ENCODE data around the gene SSBP3.

DNA sequence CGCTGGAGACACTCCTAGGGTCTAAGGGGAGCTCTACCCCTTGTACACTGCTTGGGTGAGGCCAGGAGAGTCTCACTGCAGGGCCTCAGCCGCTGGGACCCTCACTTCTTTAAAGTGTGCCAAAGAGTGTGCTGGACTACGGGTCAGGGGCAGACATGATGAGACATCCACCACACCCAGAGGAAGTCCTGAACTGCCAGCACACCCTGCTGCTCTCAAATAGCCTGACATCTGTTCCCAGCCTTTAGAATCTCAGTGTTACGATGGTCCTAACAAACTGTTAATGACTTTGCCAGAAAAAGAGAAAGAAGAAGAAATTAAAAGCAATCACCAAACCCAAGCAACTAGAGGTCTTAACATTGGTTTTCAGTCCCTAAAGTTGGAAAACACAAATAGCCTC is 157.2 kb downstream of the SSBP3 start:
- no peak for TF ChIP-seq POLR2AphosphoS5 (IDR thresholded peaks at IDR 0.05)
- TF ChIP-seq, protein P1, sequence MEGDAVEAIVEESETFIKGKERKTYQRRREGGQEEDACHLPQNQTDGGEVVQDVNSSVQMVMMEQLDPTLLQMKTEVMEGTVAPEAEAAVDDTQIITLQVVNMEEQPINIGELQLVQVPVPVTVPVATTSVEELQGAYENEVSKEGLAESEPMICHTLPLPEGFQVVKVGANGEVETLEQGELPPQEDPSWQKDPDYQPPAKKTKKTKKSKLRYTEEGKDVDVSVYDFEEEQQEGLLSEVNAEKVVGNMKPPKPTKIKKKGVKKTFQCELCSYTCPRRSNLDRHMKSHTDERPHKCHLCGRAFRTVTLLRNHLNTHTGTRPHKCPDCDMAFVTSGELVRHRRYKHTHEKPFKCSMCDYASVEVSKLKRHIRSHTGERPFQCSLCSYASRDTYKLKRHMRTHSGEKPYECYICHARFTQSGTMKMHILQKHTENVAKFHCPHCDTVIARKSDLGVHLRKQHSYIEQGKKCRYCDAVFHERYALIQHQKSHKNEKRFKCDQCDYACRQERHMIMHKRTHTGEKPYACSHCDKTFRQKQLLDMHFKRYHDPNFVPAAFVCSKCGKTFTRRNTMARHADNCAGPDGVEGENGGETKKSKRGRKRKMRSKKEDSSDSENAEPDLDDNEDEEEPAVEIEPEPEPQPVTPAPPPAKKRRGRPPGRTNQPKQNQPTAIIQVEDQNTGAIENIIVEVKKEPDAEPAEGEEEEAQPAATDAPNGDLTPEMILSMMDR (IDR thresholded peaks at IDR 0.05), result no peak
- TF ChIP-seq POLR2A (IDR thresholded peaks at IDR 0.05), result no peak

All from breast epithelium (tissue), 3 donors.